Epithelial cell of umbilical artery (primary cell): Measurements from ENCODE around the gene CFHR3. TPM values are rescaled to one million over a fixed set of nuclear protein-coding genes. Genes with fewer than 3 reads are reported as not detected.

Source experiments
- total RNA-seq: library from RNA; depleted of rRNA; stranded (reverse); fragments of >200 nt; gene quantifications from 2 replicates; pipeline ENCODE4 v1.2.3, GENCODE V29; 2014

Gene CFHR3
- not detected in 2 replicates for total RNA-seq

DNA sequence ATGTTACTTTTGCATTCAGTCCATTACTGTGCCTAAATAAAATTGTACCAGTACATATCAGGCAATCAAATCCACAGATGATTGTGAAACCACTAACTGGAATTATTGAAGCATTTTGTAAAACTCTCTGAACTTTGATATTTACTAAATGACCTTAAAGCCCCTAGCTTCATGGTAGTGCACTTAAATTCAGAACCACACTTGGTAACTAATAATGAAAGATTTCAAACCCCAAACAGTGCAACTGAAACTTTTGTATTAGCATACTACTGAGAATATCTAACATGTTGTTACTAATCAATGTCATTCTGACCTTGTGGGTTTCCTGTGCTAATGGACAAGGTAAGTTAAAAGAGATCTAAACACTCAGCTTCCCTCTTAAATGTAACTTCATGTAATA, at the start of gene CFHR3:
CFHR3 (plus strand) TSS at position 238 of the 400 bp plus-strand sequence; CDS start at position 285, 47 bp downstream.

DNA sequence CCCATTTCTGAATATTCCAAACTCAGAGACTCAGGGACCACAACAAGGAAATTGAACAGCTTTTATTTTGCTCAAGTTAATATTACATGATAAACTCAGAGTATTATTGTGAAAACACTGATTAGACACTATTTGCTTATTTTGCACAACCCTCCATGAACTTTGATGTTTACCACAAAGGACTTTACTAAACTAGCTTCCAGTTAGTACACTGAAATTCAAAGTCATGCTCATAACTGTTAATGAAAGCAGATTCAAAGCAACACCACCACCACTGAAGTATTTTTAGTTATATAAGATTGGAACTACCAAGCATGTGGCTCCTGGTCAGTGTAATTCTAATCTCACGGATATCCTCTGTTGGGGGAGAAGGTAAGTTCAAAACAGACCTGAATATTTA, 44.9 kb downstream of the CFHR3 start, which contains the start of gene CFHR1:
CFHR1 (plus strand) TSS at position 201 of the 400 bp plus-strand sequence; CDS start at position 315, 114 bp downstream.

Other genes with a start within 250 kb of the CFHR3 start
- under 0.01 and 0.91 TPM in 2 replicates for gene KCNT2, start 166.4 kb upstream of the CFHR3 start, total RNA-seq
- 27.0 and 72.8 TPM in 2 replicates for gene CFH, start 122.8 kb upstream of the CFHR3 start, total RNA-seq
- not detected in 2 replicates for gene CFHR1, start 44.9 kb downstream of the CFHR3 start, total RNA-seq
- not detected in 2 replicates for gene CFHR4, start 113.2 kb downstream of the CFHR3 start, total RNA-seq
- gene CFHR2, start 168.9 kb downstream of the CFHR3 start, total RNA-seq, result not detected in 2 replicates
- not detected in 2 replicates for gene CFHR5, start 202.7 kb downstream of the CFHR3 start, total RNA-seq